Measurements from ENCODE around the gene TRAPPC14.

The TRAPPC14 gene

GRCh38 chr7:100119072-100119969 lies 39.2 kb downstream of the TRAPPC14 start, which contains the start of the genes CNPY4 and TAF6 (continued):
- TF ChIP-seq ZSCAN18 (tag by site-specific recombination; IDR thresholded peaks at IDR 0.05) (no peak), ZNF335 (tag by site-specific recombination; conservative IDR thresholded peaks at IDR 0.05) (peak; percentile 100; the same call in 1 of the 2 replicates), KLF17 (tag by site-specific recombination; IDR thresholded peaks at IDR 0.05) (peak; percentile 72; the same call in 1 of the 2 replicates), ZNF311 (tag by site-specific recombination; IDR thresholded peaks at IDR 0.05; ENCODE audit: borderline replicate concordance) (no peak), ZNF214 (tag by site-specific recombination; IDR thresholded peaks at IDR 0.05; ENCODE audit: borderline replicate concordance) (no peak), ZEB2 (tag by site-specific recombination; IDR thresholded peaks at IDR 0.05) (no peak), ZNF645 (tag by site-specific recombination; IDR thresholded peaks at IDR 0.05) (no peak), ELK4 (IDR thresholded peaks at IDR 0.05; ENCODE audit: borderline replicate concordance, low read depth, low read length) (no peak), ZBTB8A (tag by site-specific recombination; IDR thresholded peaks at IDR 0.05) (0 out of 2 replicates have a peak, but pooled peaks have one; percentile 9), ZNF184 (tag by site-specific recombination; IDR thresholded peaks at IDR 0.05) (no peak), SP3 (tag by site-specific recombination; IDR thresholded peaks at IDR 0.05) (peak; percentile 94), ZNF404 (tag by site-specific recombination; IDR thresholded peaks at IDR 0.05) (no peak), RBAK (tag by site-specific recombination; IDR thresholded peaks at IDR 0.05) (no peak), ZBTB17 (tag by site-specific recombination; IDR thresholded peaks at IDR 0.05) (peak; percentile 56; the same call in 1 of the 2 replicates), ZNF19 (tag by site-specific recombination; IDR thresholded peaks at IDR 0.05; ENCODE audit: low read depth) (no peak), KLF8 (tag by site-specific recombination; IDR thresholded peaks at IDR 0.05) (peak; percentile 93), ZBTB49 (tag by site-specific recombination; IDR thresholded peaks at IDR 0.05; ENCODE audit: low read depth) (no peak), ZNF146 (tag by site-specific recombination; IDR thresholded peaks at IDR 0.05) (peak; percentile 18; the same call in 1 of the 2 replicates), ZNF747 (tag by site-specific recombination; IDR thresholded peaks at IDR 0.05) (no peak), ZNF768 (tag by site-specific recombination; IDR thresholded peaks at IDR 0.05) (no peak), BCL11B (tag by site-specific recombination; IDR thresholded peaks at IDR 0.05; ENCODE audit: low read depth) (no peak), HOXC10 (CRISPR knock-in tag; IDR thresholded peaks at IDR 0.05) (no peak)
- TF ChIP-seq, protein P1, sequence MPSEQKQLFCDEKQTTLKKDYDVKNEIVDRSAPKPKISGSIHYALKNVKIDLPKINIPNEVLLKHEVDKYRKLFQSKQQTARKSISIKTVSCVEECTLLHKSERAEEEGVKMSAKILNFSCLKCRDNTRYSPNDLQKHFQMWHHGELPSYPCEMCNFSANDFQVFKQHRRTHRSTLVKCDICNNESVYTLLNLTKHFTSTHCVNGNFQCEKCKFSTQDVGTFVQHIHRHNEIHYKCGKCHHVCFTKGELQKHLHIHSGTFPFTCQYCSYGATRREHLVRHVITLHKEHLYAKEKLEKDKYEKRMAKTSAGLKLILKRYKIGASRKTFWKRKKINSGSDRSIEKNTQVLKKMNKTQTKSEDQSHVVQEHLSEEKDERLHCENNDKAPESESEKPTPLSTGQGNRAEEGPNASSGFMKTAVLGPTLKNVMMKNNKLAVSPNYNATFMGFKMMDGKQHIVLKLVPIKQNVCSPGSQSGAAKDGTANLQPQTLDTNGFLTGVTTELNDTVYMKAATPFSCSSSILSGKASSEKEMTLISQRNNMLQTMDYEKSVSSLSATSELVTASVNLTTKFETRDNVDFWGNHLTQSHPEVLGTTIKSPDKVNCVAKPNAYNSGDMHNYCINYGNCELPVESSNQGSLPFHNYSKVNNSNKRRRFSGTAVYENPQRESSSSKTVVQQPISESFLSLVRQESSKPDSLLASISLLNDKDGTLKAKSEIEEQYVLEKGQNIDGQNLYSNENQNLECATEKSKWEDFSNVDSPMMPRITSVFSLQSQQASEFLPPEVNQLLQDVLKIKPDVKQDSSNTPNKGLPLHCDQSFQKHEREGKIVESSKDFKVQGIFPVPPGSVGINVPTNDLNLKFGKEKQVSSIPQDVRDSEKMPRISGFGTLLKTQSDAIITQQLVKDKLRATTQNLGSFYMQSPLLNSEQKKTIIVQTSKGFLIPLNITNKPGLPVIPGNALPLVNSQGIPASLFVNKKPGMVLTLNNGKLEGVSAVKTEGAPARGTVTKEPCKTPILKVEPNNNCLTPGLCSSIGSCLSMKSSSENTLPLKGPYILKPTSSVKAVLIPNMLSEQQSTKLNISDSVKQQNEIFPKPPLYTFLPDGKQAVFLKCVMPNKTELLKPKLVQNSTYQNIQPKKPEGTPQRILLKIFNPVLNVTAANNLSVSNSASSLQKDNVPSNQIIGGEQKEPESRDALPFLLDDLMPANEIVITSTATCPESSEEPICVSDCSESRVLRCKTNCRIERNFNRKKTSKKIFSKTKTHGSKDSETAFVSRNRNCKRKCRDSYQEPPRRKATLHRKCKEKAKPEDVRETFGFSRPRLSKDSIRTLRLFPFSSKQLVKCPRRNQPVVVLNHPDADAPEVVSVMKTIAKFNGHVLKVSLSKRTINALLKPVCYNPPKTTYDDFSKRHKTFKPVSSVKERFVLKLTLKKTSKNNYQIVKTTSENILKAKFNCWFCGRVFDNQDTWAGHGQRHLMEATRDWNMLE (tag by site-specific recombination; conservative IDR thresholded peaks at IDR 0.05; ENCODE audit: low read depth): peak; percentile 37
- TF ChIP-seq, protein P2, sequence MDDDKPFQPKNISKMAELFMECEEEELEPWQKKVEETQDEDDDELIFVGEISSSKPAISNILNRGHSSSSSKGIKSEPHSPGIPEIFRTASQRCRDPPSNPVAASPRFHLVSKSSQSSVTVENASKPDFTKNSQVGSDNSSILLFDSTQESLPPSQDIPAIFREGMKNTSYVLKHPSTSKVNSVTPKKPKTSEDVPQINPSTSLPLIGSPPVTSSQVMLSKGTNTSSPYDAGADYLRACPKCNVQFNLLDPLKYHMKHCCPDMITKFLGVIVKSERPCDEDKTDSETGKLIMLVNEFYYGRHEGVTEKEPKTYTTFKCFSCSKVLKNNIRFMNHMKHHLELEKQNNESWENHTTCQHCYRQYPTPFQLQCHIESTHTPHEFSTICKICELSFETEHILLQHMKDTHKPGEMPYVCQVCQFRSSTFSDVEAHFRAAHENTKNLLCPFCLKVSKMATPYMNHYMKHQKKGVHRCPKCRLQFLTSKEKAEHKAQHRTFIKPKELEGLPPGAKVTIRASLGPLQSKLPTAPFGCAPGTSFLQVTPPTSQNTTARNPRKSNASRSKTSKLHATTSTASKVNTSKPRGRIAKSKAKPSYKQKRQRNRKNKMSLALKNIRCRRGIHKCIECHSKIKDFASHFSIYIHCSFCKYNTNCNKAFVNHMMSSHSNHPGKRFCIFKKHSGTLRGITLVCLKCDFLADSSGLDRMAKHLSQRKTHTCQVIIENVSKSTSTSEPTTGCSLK (tag by site-specific recombination; IDR thresholded peaks at IDR 0.05): no peak

Measured in HEK293 (cell line).